ENCODE measurements around the gene ADAM10. TPM values are rescaled to one million over a fixed set of nuclear protein-coding genes. Genes with fewer than 3 reads are reported as not detected.

The ADAM10 gene
- total RNA-seq, 2 donors from 2014 or later = 191 to 211 TPM

DNA sequence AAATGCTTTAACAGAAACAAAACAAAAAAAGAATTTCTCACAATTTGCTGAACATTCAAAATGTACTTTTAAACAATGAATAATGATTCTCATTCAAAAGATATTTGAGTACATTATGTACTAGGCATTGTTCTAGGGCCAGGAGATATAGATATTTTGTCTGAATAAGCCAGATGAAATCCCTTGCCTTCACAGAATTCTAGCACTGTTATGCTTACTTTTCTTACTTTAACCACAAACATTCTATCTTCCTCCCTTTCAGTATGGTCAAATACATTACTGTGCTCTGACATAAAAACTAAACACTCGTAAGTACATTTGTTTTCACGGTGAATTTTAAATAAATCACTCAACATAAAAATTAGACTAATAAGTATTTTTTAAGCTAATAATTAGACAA lies 116.7 kb downstream of the ADAM10 start:
- 100% methylated on average over 2 of the region's 2 CpGs; no CpG with 5 or more reads in 1 of the 2 experiments for WGBS, 2 experiments (ENCODE audit: insufficient coverage in 1 of 2, insufficient read length in 1 of 2)
- no peak for DNase-seq

DNA sequence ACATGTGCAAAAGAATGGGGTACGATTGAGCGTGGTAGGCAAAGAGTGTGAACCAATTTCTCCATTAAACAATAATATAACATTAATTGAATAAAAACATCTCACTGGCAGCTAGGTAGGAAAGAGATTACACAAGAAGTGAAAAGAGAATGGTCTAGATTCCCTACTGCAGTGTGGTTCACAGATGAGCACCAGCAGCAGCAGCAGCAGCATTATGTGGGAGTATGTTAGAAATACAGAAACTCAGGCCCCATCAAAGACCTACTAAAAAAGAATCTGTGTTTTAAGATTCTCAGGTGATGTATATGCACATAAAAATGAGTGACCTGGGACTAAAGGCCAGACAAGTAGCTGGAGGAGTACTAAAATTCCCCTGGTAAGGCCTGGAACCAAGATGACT lies 118.2 kb downstream of the ADAM10 start:
- no peaks in the 10 kb centered on the region for H3K9me3 ChIP-seq (ENCODE audit: control insufficient read depth, low read length)
- Mint-ChIP-seq H3K4me3 (no peak overlapping the region), H3K36me3 (ENCODE audit: low read depth) (peaks cover 50% of the 10 kb centered on the region), H3K9me3 (no peaks in the 10 kb centered on the region), H3K27me3 (ENCODE audit: insufficient read depth) (no peaks in the 10 kb centered on the region), H3K27ac (no peak overlapping the region), H3K4me1 (peaks cover 9% of the 10 kb centered on the region)
- peaks cover 61% of the 10 kb centered on the region for H3K36me3 ChIP-seq (ENCODE audit: control insufficient read depth, insufficient read depth, low read length)
- H3K27ac ChIP-seq (ENCODE audit: low read depth, low read length) = no peak overlapping the region
- H3K27me3 ChIP-seq (ENCODE audit: control insufficient read depth, insufficient read depth, low read length, poor library complexity, severe bottlenecking) = no peaks in the 10 kb centered on the region
- H3K4me3 ChIP-seq (ENCODE audit: low read length) = no peak overlapping the region
- no peak for TF ChIP-seq CTCF (conservative IDR thresholded peaks at IDR 0.05)
- no peak for DNase-seq
- H3K9ac ChIP-seq (ENCODE audit: extremely low read depth, low read length, poor library complexity, severe bottlenecking) = no peak overlapping the region
- 100% methylated on average over 2 of the region's 2 CpGs; no CpG with 5 or more reads in 1 of the 2 experiments for WGBS, 2 experiments (ENCODE audit: insufficient coverage in 1 of 2, insufficient read length in 1 of 2)
- no peaks in the 10 kb centered on the region for H3K4me1 ChIP-seq (ENCODE audit: control insufficient read depth, insufficient read depth, low read length)

More for the DNA sequence above, 116.7 kb downstream of the ADAM10 start:
- H3K9me3 Mint-ChIP-seq = no peaks in the 10 kb centered on the region
- Histone ChIP-seq H3K4me3 (ENCODE audit: low read length) (no peak overlapping the region), H3K36me3 (ENCODE audit: control insufficient read depth, insufficient read depth, low read length) (peaks cover 54% of the 10 kb centered on the region), H3K27me3 (ENCODE audit: control insufficient read depth, insufficient read depth, low read length, poor library complexity, severe bottlenecking) (no peaks in the 10 kb centered on the region), H3K4me1 (ENCODE audit: control insufficient read depth, insufficient read depth, low read length) (no peaks in the 10 kb centered on the region), H3K9me3 (ENCODE audit: control insufficient read depth, low read length) (no peaks in the 10 kb centered on the region), H3K9ac (ENCODE audit: extremely low read depth, low read length, poor library complexity, severe bottlenecking) (no peak overlapping the region), H3K27ac (ENCODE audit: low read depth, low read length) (no peak overlapping the region)
- peaks cover 37% of the 10 kb centered on the region for H3K36me3 Mint-ChIP-seq (ENCODE audit: low read depth)
- no peak overlapping the region for H3K4me3 Mint-ChIP-seq
- no peak for TF ChIP-seq CTCF (conservative IDR thresholded peaks at IDR 0.05)
- no peaks in the 10 kb centered on the region for H3K27me3 Mint-ChIP-seq (ENCODE audit: insufficient read depth)
- H3K27ac Mint-ChIP-seq = no peak overlapping the region
- H3K4me1 Mint-ChIP-seq = peaks cover 8% of the 10 kb centered on the region

DNA sequence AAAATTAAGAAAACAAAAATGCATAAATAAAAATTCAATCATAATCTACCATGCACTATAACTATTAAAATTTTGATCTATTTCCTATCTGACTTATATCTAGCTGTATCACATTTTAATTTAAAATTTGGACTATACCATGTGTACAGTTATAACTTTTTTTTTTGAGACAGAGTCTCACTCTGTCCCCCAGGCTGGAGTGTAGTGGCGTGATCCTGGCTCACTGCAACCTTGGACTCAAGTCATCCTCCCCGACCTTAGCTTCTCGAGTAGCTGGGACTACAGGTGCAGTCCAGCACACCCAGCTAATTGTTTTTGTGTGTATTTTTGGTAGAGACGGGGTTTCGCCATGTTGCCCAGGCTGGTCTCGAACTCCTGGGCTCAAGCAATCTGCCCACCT lies 119.9 kb downstream of the ADAM10 start:
- no peak overlapping the region for H3K27ac Mint-ChIP-seq
- H3K36me3 ChIP-seq (ENCODE audit: control insufficient read depth, insufficient read depth, low read length) = peaks cover 77% of the 10 kb centered on the region

More for the DNA sequence above, 119.9 kb downstream of the ADAM10 start:
- no peak overlapping the region for H3K9ac ChIP-seq (ENCODE audit: extremely low read depth, low read length, poor library complexity, severe bottlenecking)
- no peak overlapping the region for H3K27ac ChIP-seq (ENCODE audit: low read depth, low read length)
- H3K4me1 ChIP-seq (ENCODE audit: control insufficient read depth, insufficient read depth, low read length) = no peaks in the 10 kb centered on the region
- Mint-ChIP-seq H3K9me3 (no peaks in the 10 kb centered on the region), H3K36me3 (ENCODE audit: low read depth) (peaks cover 63% of the 10 kb centered on the region), H3K27me3 (ENCODE audit: insufficient read depth) (no peaks in the 10 kb centered on the region), H3K4me3 (no peak overlapping the region), H3K4me1 (peaks cover 9% of the 10 kb centered on the region)
- H3K4me3 ChIP-seq (ENCODE audit: low read length) = no peak overlapping the region
- H3K27me3 ChIP-seq (ENCODE audit: control insufficient read depth, insufficient read depth, low read length, poor library complexity, severe bottlenecking) = no peaks in the 10 kb centered on the region
- no peaks in the 10 kb centered on the region for H3K9me3 ChIP-seq (ENCODE audit: control insufficient read depth, low read length)
- no peak for TF ChIP-seq CTCF (conservative IDR thresholded peaks at IDR 0.05)
- no peak for DNase-seq
- 92 to 100% methylated on average over 3 to 6 of the region's 6 CpGs for WGBS, 2 experiments (ENCODE audit: insufficient coverage in 1 of 2, insufficient read length in 1 of 2)
